GM12875 (cell line): Measurements from ENCODE around the gene ZNFX1.
"Not testable (repeated sequence)": the region's sequence is repeated elsewhere in the genome, so short reads cannot be mapped to it uniquely, and the experiment has no call there.

Source experiments
- H3K4me3 ChIP-seq: one replicate; pipeline ENCODE4 v1.5.1; 2011; ENCODE audit warnings: low read depth, low read length, control low read depth
- TF ChIP-seq, protein P1 (sequence below): IDR thresholded peaks from 2 replicates; pipeline ENCODE4 v1.5.1; 2011; ENCODE audit warnings: low read depth, mild to moderate bottlenecking, control low read depth, inconsistent platforms, low read length, moderate library complexity, borderline replicate concordance; ENCODE audit not compliant: insufficient read depth

Gene ZNFX1

GRCh38 chr20:49318430-49319207 lies 40.8 kb upstream of the ZNFX1 start:
- TF ChIP-seq, protein P1, sequence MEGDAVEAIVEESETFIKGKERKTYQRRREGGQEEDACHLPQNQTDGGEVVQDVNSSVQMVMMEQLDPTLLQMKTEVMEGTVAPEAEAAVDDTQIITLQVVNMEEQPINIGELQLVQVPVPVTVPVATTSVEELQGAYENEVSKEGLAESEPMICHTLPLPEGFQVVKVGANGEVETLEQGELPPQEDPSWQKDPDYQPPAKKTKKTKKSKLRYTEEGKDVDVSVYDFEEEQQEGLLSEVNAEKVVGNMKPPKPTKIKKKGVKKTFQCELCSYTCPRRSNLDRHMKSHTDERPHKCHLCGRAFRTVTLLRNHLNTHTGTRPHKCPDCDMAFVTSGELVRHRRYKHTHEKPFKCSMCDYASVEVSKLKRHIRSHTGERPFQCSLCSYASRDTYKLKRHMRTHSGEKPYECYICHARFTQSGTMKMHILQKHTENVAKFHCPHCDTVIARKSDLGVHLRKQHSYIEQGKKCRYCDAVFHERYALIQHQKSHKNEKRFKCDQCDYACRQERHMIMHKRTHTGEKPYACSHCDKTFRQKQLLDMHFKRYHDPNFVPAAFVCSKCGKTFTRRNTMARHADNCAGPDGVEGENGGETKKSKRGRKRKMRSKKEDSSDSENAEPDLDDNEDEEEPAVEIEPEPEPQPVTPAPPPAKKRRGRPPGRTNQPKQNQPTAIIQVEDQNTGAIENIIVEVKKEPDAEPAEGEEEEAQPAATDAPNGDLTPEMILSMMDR = no peak
- no peak overlapping the region for H3K4me3 ChIP-seq

GRCh38 chr20:49318091-49318429 lies 40.2 kb upstream of the ZNFX1 start:
- H3K4me3 ChIP-seq = no peak overlapping the region

DNA sequence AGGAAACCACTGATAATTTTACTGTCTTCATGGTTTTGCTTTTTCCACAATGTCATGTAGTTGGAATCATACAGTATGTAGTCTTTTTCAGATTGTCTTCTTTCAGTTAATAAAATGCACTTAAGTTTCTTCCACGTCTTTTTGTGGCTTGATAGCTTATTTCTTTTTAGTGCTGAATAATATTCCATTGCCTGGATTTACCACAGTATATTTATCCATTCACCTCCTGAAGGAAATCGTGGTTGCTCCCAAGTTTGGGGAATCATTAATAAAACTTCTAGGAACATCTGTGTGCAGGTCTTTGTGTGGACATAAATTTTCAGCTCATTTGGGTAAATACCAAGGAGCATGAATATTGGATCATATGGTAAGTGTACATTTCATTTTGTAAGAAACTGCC lies 38.8 kb upstream of the ZNFX1 start:
- TF ChIP-seq, protein P1 = no peak
- H3K4me3 ChIP-seq = no peak overlapping the region

More at GRCh38 chr20:49318091-49318429, 40.2 kb upstream of the ZNFX1 start:
- TF ChIP-seq, protein P1 = no peak

GRCh38 chr20:49315580-49315979 lies 37.7 kb upstream of the ZNFX1 start:
- TF ChIP-seq, protein P1 = no peak
- H3K4me3 ChIP-seq = no peak overlapping the region

- not testable (repeated sequence) for H3K4me3 ChIP-seq
Measured at GRCh38 chr20:49314052-49314451, 36.2 kb upstream of the ZNFX1 start.

DNA sequence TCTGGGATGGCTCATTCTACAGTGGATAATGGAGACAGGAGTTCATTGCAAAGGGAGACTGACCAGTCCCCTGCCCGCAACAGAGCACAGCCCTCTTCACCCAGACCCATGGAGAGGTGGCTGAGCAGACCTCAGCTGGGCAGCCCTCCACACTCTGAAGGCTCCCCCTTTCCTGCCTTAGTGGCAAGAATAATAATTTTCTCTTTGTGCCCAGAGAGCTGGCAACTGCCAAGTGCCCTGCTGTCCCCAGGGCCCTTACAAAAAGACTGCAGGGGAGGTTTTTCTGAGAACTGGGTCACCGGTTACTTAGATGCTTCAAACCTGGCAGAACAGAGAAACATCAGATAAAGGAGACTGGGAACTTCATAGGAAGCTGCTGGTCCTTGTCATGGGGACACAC lies 35.4 kb upstream of the ZNFX1 start:
- no peak overlapping the region for H3K4me3 ChIP-seq
- TF ChIP-seq, protein P1 = no peak

GRCh38 chr20:49312661-49313060 lies 34.8 kb upstream of the ZNFX1 start:
- H3K4me3 ChIP-seq = no peak overlapping the region
- TF ChIP-seq, protein P1 = no peak
